GM21717 (cell line): ENCODE measurements around the gene DKK3.

Experiments used
- ATAC-seq: cut with Tn5 transposase; IDR thresholded peaks from one replicate; pipeline ENCODE4 v1.9.1; 2021; ENCODE audit warnings: mild to moderate bottlenecking, moderate library complexity; ENCODE audit not compliant: unreplicated experiment

DKK3 gene

DNA sequence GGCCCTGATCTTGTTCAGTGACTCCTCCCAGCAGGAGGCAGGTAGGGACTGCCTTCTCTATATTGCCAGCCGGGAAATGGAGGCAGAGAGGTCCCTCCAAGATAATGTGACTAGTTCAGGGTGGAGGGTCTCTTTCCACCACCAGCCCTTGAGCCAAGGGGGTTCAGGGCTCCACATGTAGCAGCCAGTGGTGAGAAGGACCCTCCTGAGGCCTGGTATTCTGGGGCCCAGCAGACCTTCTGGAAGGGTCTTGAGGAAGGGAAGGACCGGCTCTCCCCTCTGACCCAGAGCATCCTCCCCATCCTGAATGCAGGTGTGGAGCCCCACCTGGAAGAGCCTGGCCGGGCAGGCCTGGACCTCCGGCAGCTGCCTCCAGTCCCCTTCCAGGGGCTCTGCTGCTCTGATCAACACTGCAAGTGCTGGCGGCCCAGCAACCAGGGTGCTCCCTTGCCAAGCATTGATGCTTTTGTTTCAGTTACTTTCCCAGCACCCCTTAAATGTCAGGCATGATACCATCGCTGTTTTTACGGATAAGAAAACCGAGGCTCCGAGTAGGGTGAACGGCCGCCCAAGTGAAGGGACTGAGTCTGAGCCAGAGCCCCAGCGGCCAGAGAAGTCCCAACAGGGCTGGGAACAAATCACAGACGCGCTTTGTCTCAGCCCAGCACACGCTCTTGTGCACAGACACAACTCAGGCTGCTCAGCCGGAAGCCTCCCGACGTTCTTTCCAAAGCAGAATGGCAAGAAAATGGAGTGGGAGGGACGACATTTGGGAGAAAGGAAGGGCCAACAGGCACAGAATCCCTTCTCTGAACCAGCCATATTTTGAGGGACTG is 38.8 kb downstream of the DKK3 start:
- no peak for ATAC-seq

DNA sequence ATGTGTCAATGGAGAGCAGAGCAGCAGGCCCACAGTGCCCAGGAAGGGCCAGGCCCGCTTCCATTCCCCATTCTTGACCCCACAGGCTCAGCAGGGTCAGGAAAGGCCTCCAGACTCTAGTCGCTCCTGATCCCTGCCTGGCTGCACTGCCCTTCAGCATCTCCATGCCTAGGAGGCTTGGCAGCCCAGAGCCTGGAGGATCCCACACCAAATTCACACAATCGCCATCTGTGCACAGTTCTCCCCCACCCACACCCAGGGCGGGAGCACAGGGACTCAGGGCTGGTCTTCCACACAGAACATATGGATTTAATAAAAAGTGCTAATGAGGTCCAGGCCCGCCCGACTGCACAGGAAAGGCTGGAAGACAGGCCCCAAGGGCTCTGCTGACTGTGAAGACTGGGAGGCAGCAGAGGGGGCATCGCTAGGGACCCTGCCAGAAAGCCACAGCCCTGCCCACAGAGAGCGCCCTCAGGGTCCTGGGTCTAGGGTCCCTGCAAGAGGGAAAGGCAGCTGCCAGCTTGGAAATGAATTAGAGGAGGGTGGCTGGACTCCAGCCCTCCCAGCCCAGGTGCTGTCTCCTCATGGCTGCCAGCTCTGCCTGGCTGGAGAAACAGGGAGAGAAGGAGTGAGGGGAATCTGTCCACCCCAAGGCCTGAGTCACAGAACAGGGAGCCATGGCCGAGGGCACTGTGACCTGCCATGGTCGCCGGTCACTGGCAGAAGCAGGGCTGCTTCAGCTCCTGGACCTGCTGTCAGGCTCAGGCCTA is 39.7 kb downstream of the DKK3 start:
- ATAC-seq: no peak

DNA sequence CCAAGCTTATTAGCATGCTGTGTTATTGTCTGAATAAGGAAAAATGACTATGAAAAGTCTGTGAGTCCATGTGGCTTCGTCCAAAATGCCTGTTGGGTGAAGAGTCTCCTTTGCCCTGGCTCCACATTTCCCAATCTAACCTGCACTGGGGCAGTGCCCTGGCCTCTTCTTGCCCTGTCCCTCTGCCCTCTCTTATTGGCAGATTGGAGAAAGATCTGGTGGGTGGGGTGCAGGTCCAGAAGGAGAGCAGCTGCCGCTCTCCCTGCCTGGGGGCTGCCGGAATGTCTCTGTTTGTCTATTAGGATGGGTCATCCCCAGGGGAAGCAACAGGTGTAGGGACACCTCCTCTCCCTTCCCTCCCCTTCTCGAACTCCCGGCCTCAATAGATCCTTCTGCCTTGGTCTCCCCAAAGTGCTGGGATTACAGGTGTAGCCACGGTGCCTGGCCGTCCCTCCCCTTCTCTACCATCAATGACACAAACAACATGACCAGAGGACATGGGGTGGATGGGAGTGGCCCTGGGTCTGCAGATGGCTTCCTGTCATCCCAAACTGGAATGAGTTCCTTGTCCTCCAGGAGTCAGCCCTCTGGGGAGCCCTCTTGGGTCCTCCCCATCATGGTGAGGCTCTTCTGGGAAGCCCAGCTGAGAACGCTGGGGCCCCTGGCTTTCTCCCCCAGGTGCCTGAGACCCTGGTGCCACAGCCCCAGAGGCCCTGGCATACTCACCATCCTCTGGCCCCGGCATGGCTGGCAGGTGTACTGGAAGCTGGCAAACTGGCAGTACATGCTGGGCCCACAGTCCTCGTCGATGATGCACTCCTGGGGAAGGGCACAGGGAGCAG is 40.5 kb downstream of the DKK3 start:
- ATAC-seq: no peak

DNA sequence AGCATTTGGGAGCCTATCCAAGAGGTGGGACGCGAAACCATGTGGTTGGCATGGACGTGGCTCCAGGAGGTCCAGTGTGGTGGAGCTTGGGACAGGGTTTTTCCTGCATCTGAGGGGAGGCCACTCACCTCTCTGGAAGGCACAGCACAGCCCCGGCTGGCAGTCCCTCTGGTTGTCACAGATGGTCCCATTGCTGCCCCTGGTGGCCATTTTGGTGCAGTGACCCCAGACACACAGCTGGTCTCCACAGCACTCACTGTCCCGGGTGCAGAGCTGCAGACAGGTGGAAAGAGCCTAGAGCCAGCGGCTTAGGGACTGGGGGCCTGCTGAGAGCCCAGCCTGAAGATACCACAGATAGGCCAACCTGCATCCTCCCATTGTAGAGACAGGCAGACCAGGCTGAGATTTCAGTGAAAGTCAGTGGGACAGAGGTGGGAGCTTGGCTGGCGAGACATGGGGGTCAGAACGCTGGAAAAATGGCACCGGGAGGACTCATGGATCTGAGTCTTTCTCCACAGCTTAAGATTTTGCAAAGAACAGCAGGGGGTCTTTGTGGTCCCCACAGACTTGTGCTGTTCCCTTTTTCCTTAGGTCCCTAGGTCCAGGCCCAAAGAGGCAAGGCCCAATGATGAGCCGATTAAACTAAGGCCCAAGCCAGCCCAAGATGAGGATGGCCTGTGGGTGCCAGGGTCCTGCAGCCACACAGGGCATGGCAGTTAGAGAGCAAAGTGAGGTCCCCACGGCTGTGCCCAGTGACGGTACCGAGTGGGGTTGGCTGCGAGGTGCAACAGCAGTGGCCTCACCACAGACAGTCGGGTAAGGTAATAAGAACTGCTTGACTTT is 41.4 kb downstream of the DKK3 start:
- peak; percentile 79 for ATAC-seq

DNA sequence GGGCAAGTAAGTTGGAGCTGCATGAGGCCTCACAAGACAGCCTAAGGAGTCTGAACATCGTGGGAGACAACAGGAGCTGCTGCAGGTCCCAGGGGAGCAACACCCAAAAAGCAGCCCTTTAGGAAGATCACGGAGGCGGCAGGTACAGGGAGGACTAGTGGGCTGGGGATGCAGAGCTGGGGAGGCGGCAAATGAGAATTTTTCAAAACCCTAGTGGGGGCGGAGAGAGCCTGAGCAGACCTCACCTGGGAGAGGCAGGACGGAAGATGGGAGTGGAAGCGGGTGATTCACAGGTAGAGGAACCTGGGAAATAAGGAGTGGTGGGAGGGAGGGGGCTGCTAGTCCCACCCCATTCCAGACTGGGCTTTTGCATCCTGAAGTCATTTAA is 42.1 kb downstream of the DKK3 start:
- ATAC-seq: no peak

DNA sequence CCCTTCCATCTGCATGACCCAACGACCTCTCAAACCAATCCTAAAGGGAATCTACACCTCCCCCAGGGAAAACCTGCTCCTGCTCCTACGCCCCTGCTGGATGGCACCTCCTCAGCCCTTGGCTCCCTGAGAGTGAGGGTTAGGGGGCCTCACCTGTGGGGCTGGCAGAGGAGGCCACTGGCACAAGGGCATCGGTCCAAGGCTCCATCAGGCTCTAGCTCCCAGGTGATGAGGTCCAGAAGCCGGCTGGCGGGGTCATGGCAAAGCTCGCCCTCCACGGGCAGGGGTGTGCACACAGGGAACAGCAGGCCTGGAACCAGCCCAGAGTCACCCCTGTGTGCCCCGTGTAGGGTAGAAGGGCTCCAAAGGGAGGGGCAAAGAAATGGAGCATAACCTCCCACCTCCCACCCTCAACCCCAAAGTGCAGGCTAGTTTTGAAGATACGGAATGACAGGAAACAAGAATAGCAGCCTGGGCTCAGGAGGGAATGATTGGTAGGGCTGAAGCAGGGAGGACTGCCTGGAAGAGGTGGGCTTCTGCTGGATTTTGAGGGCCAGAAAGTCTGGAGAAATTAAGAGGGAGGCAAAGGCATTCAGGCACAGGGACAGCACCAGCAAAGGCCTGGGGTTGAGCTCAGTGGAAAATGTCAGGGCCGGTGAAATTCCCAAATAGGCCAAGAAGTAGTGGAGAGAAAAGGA is 42.6 kb downstream of the DKK3 start:
- no peak for ATAC-seq

DNA sequence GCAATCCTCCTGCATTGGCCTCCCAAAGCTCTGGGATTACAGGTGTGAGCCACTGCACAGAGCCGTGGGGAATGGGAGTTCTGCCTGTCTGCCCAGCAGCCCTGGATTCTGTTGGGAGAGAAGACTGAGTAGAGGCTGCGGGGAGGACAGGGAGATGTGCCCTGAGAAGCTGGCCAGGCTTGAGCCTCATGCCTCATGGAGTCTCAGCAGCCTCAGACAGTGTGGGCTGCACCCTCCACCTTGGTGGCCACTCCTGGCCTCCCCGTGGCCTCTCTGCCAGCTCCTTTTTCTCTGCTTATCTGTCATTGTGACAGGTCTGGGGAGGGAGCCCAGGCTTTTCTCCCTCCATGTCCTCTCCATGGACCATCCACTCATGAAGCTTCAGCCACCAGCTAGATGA is 43.2 kb downstream of the DKK3 start:
- ATAC-seq: no peak

DNA sequence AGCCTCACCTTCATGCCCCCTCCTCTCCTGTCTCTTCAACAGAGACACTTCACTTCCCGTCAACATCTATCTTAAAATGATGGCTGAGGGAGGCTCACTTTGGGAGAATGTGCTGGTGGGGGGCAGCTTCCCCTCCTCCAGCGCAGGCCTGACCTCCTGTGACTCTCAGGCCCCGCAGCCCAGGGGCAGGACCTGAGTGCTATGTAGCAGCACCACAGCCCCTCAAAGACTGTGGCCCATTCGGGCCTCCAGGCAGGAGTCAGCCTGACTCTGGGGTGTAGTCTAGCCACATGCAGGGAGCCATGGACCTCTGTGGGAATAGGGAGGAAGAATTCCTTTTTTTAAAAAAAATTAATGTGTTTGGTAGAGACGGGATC is 43.7 kb downstream of the DKK3 start:
- ATAC-seq: no peak

DNA sequence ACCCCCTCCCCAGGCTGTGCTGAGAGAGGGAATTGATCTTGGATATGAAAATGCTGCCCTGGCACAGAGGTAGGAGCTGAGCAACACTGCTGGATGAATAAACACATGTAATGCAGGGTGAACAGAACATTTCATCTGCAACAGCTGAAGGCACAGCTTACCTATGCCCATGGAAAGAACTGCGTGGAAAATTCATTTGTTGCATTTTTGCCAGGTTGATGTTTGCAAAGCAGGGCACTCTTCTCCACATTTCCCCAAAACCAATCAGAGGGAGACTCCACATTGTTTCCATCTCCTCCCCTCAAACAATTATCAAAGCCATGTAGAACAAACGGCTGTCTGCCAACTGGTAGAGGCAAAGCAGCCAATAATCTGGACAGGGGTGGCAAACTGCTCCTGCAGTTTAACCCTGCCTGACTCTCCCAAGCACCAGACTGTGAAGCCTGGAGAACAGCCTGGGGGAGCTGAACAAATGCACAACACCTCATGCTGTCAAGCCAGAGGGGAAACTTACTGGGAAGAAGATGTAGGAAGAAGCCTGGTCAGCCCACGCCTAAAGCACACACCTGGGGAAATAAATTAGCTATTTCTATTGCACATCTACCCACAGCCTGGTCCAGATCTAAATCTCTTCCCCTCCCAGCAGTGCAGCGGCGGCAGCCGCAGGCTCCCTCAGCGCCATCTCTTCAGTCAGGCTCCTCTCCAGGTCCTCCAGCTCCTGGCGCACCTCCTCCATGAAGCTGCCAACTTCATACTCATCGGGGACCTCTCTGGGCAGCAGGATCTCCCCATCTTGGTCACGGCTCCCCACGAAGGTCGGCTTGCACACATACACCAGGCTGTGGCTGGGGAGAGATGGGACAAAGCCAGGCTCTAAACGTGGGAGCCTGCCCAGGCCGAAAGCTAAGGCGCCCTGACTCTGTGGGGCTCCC is 44.3 kb downstream of the DKK3 start:
- no peak for ATAC-seq

DNA sequence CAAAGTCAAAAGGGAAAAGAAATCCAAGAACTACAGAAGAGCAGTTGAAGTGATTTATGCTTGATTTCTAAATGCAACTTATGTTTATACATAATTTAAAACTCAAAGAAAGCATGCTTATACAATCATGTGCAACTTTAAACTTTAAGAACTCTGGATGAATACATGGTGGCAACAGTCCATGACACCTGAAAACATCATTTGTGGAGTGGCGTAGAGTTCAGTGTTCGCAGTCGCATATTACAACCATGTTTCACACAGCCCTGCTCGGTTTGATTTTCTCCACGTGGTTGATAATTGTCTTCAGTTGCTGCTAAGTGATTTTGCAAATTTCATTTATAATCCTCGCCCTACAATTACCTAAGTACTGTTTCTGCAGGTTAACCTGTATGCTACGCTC is 45.4 kb downstream of the DKK3 start:
- ATAC-seq: no peak

DNA sequence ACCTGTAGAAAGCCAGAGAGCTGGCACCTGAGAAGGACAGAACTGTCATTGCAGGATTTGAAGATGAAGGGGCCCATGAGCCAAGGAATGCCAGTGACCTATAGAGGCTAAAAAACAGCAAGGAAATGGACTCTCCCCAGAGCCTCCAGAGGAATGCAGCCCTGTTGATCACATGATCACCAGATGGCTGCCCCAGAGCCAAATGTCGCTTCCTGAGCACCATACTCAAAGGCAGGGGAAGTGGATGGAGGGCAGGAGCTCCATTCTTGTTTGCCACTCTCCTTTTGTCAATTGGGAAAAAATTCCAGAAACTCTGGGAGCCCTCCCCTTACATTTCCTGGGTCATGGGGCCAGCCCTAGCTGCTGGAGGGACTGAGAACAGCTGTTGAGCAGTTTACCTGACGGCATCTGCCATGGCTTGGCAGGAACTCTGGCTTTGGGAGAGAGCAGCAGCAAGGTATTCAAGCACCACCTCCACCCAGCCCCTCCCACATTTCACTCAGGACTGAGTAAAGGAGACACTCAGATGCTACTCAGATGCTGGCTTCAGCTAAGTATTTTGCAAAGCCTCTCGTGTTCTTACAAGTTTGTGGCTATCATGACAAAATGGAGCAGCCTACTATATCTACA is 46.9 kb downstream of the DKK3 start:
- no peak for ATAC-seq

DNA sequence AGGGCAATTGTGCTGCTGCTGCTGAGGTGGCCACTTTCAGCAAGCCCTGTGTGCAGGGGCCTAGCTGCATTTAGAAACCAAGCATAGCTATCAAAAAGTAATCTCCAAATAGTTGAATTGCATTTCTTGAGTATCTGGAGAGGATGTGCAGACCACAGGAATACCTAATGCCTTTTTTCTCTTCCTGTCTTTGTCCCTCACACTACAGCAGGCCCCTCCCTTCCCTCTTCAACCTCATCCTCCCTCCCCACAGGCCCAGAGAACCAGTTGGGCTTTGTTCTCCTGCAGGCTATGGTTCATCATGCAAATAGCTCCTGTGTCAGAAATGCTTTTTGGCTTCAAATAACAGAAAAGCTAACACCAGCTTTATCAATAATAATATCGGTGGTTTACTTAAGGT is 47.7 kb downstream of the DKK3 start:
- no peak for ATAC-seq

DNA sequence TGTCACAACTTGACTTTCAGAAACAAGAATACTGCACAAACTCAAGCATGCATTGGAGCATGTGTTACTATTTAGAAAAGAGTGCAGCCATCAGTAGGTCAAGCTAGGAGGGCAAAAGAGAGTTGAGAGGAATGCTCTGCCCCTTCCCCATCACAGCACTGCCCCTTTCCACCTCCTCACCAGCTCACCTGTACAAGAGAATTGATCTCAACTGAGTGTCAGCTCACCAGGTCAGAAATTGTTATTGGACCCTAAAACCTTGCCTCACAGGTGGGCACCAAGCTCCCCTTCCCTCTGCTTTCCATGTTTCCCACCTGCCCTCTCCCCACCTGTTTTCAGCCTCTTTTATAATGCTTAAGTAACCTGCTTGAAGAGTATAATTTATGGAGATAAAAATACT is 48.8 kb downstream of the DKK3 start:
- ATAC-seq: no peak

DNA sequence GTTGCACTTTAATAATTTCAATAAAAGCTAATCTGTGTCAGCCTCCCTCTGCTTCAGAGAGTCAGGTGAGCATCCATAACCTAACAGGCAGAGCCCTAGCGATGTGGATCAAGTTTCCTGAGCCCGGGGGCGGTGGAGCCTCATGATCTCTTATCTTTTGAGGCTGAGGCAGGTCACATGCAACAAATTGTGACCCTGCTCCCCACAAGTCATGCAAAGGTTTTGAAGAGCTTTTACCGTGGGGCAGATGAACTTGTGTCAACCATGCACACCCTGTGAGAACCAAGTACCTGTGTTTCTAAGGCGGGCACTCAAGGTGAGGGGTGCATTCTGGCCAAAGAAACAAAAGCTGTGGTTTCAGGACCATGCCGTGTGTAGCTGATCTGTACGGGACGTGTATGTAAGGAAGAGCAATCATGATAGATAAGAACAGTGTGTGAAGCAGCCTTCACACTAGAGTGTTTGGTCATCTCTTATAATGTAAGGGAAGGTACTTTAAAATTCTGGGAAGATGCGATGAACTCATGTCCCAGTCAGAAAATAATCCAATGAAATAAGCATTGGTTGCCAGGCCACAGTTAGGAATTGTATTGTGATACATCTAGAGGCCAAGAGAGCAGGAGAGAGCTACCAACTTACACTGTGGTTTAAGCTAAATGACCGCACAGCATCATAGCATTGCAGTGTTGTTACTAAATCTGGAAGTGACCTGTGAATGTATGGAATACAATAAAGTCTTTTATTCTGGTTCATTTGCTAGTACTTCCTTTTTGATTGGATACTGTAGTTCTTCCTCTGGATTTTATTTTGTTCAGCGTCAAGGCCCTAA is 49.8 kb downstream of the DKK3 start:
- no peak for ATAC-seq

DNA sequence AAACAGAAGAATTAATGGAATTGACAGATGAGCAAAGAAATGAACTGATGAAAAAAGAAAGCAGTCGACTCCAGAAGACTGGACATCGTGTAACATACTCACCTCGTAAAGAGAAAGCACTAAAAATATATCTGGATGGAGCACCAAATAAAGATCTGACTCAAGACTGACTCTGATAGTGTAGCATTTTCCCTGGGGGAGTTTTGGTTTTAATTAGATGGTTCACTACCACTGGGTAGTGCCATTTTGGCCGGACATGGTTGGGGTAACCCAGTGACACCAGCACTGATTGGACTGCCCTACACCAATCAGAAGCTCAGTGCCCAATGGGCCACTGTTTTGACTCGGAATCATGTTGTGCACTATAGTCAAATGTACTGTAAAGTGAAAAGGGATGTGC is 52.4 kb downstream of the DKK3 start:
- ATAC-seq: no peak

DNA sequence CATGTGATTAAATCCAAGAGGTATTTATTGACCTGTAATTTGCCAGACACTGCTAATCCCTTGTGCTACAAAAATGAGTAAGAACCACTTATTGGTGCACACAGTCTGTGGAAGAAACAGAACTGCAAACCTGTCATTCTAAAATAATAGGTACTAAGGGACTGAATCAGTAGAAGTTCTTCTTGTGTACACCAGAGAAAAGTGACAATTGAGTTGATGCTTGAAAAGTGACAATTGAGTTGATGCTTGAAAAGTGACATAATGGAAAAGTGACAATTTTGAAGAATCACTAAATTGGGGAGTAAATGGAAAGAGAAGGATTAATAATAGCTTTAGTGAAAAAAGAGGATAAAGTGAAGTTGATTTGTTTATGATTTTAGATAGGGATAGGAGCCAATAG is 56.4 kb downstream of the DKK3 start:
- ATAC-seq: no peak

DNA sequence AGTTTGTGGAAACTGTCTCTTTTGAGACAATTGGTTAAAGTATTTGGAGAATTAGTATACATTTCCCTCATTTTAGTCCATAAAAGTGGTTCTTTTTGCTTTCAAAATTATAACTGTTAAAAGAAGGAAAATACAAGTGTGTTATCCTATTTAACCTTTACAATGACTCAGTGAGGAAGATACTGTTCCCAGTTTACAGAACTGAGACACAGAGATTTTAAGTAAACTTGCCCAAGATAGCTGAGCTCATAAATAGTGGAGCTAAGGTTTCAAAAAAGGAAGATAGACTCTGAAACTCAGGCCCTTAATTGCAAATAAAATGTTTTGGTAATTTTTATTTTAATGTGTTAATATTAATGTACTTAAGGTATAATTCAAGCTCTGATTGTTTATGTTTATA is 58.9 kb downstream of the DKK3 start:
- no peak for ATAC-seq
